ENCODE data around the gene ASTN2.

DNA sequence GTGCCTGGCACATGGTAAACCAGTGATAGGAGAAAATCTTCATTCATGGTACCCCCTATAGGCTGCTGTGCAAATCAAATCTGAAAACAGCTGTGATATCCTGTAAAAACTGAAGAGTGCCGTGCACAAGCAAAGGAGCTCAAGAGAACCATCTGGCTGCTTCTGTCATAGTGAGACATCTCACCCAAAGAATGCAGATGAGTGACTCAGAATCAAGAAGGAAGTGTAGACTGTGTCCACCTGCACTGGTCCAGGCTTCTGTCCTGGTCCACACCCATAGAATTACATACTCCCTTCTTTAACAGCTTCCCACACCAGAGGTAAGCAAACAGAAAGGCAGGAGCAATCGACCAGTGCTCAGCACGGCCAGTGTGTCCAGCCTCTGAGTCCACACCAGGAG, 195.9 kb downstream of the ASTN2 start:
- TF ChIP-seq YY1 (IDR thresholded peaks at IDR 0.05; ENCODE audit: insufficient read depth, insufficient read length) (no peak), ZNF274 (IDR thresholded peaks at IDR 0.05; ENCODE audit: low read depth, low read length) (no peak), SUZ12 (IDR thresholded peaks at IDR 0.05; ENCODE audit: extremely low read depth, insufficient read depth, insufficient read length) (no peak)

Data from NT2/D1 (cell line).